Endothelial cell of umbilical vein (primary cell): ENCODE measurements around the gene NEURL1B. TPM values are rescaled to one million over a fixed set of nuclear protein-coding genes. Genes with fewer than 3 reads are reported as not detected.

Source experiments
- BruUV-seq: library from RNA; stranded (reverse); fragments of 400-500 nt; replicated peaks from 2 replicates; lab custom pipeline; 2021; lab: Mats Ljungman, UMichigan
- CTCF ChIA-PET: fragments of 300-600, 350-600 bp; sonication (Branson Sonifier 250); formaldehyde crosslinking; loops from one replicate; lab custom pipeline; 2021; ENCODE audit warnings: antibody characterized with exemption, inconsistent platforms; lab: Charles Lee
- POLR2A ChIA-PET: fragments of 300-600, 350-600 bp; sonication (Branson Sonifier 250); formaldehyde crosslinking; loops from one replicate; lab custom pipeline; 2021; ENCODE audit warnings: antibody characterized with exemption, inconsistent platforms; lab: Charles Lee
- DNase-seq: peaks from one replicate; pipeline ENCODE4 v3.0.0-alpha.2; 2011; ENCODE audit warnings: low read depth, low spot score
- FAIRE-seq: peaks from 2 replicates; lab custom pipeline; 2011; peaks lifted over from hg19 to GRCh38; lab: Jason Lieb, UNC
- H2AFZ ChIP-seq: 2 replicates; pipeline ENCODE4 v1.6.0; 2012; ENCODE audit warnings: low read depth, low read length, control low read depth, inconsistent platforms
- H3K27ac ChIP-seq: 2 replicates; pipeline ENCODE4 v1.5.1; 2011; ENCODE audit warnings: low read depth, mild to moderate bottlenecking, control low read depth, low read length, moderate library complexity; ENCODE audit not compliant: insufficient read depth
- H3K27me3 ChIP-seq, 2 experiments: 2 replicates each; pipeline versions ENCODE4 v1.6.0 to v1.6.1; 2011; ENCODE audit warnings: low read length in 2 of 2, mixed read lengths in 1 of 2; ENCODE audit not compliant: control insufficient read depth in 2 of 2, insufficient read depth in 2 of 2
- H3K36me3 ChIP-seq, 2 experiments: 2 replicates in 1 of 2; 3 replicates in 1 of 2; pipeline ENCODE4 v1.5.1; 2011; ENCODE audit warnings: low read length in 2 of 2, mild to moderate bottlenecking in 1 of 2, moderate library complexity in 1 of 2; ENCODE audit not compliant: control insufficient read depth in 2 of 2, insufficient read depth in 2 of 2; ENCODE audit errors: extremely low read depth in 1 of 2
- H3K4me1 ChIP-seq: 3 replicates; pipeline ENCODE4 v1.5.1; 2011; ENCODE audit warnings: mild to moderate bottlenecking, low read length; ENCODE audit not compliant: control insufficient read depth, insufficient read depth; ENCODE audit errors: extremely low read depth
- H3K4me2 ChIP-seq: 2 replicates; pipeline ENCODE4 v1.6.1; 2011; ENCODE audit warnings: low read length, control low read depth, mixed read lengths; ENCODE audit not compliant: insufficient read depth
- H3K4me3 ChIP-seq, 3 experiments: fragments of 200-600 bp in 1 of 3; sonication (generic), shearing (Covaris generic) in 1 of 3; replicated peaks in 1 of 3; 2 replicates each; pipeline ENCODE4 v1.5.1; 2011 to 2016; ENCODE audit warnings: control low read depth in 3 of 3, low read length in 3 of 3, mild to moderate bottlenecking in 2 of 3, inconsistent platforms in 1 of 3, low read depth in 1 of 3, moderate library complexity in 1 of 3; ENCODE audit not compliant: insufficient read depth in 1 of 3
- H3K79me2 ChIP-seq: 2 replicates; pipeline ENCODE4 v1.6.0; 2012; ENCODE audit warnings: low read length, inconsistent platforms; ENCODE audit not compliant: control insufficient read depth, insufficient read depth
- H3K9ac ChIP-seq: replicated peaks from 2 replicates; pipeline ENCODE3; 2011; ENCODE audit warnings: low read length, control low read depth; ENCODE audit not compliant: insufficient read depth; ENCODE audit errors: extremely low read depth
- H3K9me1 ChIP-seq: replicated peaks from 3 replicates; pipeline ENCODE4 v1.6.0; 2011; ENCODE audit warnings: mild to moderate bottlenecking, low read length; ENCODE audit not compliant: control insufficient read depth, insufficient read depth; ENCODE audit errors: extremely low read depth
- H3K9me3 ChIP-seq: replicated peaks from 2 replicates; pipeline ENCODE4 v1.5.1; 2012; ENCODE audit warnings: low read length, inconsistent platforms; ENCODE audit not compliant: control insufficient read depth, insufficient read depth
- H4K20me1 ChIP-seq: replicated peaks from 2 replicates; pipeline ENCODE3; 2011; ENCODE audit warnings: mild to moderate bottlenecking, low read length; ENCODE audit not compliant: control insufficient read depth, insufficient read depth; ENCODE audit errors: extremely low read depth
- CTCF ChIP-seq, 2 donors: IDR thresholded peaks; 1 replicate in 1 of 2; 2 replicates in 1 of 2; pipeline ENCODE4 v1.5.1; 2011; ENCODE audit warnings: low read length in 2 of 2, mild to moderate bottlenecking in 2 of 2, moderate library complexity in 2 of 2, control low read depth in 1 of 2, inconsistent platforms in 1 of 2, low read depth in 1 of 2; ENCODE audit not compliant: insufficient read depth in 1 of 2; ENCODE audit errors: extremely low read depth in 1 of 2
- EZH2 ChIP-seq: IDR thresholded peaks from 2 replicates; pipeline ENCODE4 v1.6.1; 2012; ENCODE audit warnings: borderline replicate concordance, low read depth, mild to moderate bottlenecking, moderate library complexity, low read length, inconsistent platforms; ENCODE audit not compliant: severe bottlenecking
- FOS ChIP-seq: IDR thresholded peaks from 2 replicates; pipeline ENCODE4 v1.6.1; 2011; ENCODE audit warnings: mild to moderate bottlenecking, low read length, moderate library complexity, borderline replicate concordance; ENCODE audit not compliant: insufficient read depth
- GATA2 ChIP-seq: IDR thresholded peaks from 2 replicates; pipeline ENCODE4 v1.7.0; 2011; ENCODE audit warnings: low read depth, mild to moderate bottlenecking, moderate library complexity, mixed read lengths, low read length; ENCODE audit not compliant: insufficient read length, insufficient read depth
- JUN ChIP-seq: IDR thresholded peaks from 2 replicates; pipeline ENCODE4 v1.6.1; 2011; ENCODE audit warnings: borderline replicate concordance, low read depth; ENCODE audit not compliant: insufficient read length, insufficient read depth
- MAX ChIP-seq: IDR thresholded peaks from 2 replicates; pipeline ENCODE4 v1.6.1; 2011; ENCODE audit not compliant: insufficient read depth, insufficient read length
- MYC ChIP-seq: IDR thresholded peaks from one replicate; pipeline ENCODE4 v1.6.1; 2011; ENCODE audit warnings: mild to moderate bottlenecking, low read depth, low read length
- POLR2A ChIP-seq: IDR thresholded peaks from 2 replicates; pipeline ENCODE4 v1.6.1; 2012; ENCODE audit warnings: low read depth, mild to moderate bottlenecking, control low read depth, low read length
- POLR2AphosphoS5 ChIP-seq: IDR thresholded peaks from 2 replicates; pipeline ENCODE4 v1.6.1; 2012; ENCODE audit warnings: low read depth, mild to moderate bottlenecking, control low read depth, low read length, moderate library complexity; ENCODE audit not compliant: insufficient read depth
- dilution Hi-C: fragments of 300-500 bp; cut with MboI; formaldehyde crosslinking; loops from one replicate; pipeline ENCODE4 v1.15.0; 2019; ENCODE audit warnings: low sequenced_read_pairs; ENCODE audit not compliant: extremely low pct_ligation_motif_present
- intact Hi-C: fragments of 100-400 bp; cut with micrococcal nuclease; formaldehyde crosslinking; loops from one replicate; pipeline ENCODE4 v1.10.0; 2022
- polyA plus RNA-seq, 4 experiments: library from polyadenylated mRNA; depleted of rRNA in 3 of 4; stranded (reverse) in 3 of 4; unstranded in 1 of 4; fragments of >200 nt; gene quantifications; 2 replicates each; pipeline versions ENCODE4 v1.2.1 to v1.2.3, GENCODE V29; 2011 to 2012; ENCODE audit warnings: missing spikeins in 1 of 4
- total RNA-seq: library from RNA; stranded (reverse); gene quantifications from 2 replicates; pipeline ENCODE4 v1.2.3, GENCODE V29; 2021

NEURL1B gene
- total and polyA plus RNA-seq, 2 donors (not counting 3 experiments of a cell fraction or from before 2014, with no cell fraction given): 0.44 to 1.6 TPM

DNA sequence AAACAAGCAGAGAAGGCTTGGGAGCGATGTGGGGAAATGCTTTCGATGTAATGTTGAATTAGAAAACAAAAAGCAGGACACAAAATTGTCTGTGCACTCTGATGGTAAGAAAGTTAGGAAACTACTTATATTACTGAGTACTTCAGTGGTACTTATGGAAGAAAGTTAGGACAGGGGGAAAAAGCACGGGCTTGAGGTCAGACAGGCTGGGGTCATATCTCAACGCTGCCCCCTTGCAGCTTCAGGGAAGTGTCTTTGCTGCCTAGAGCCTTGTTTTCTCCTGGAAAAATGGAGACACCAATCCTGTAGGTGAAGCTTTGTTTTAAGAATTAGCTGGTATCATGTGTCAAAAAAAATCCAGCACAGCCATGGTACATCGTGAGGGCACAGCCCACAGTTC lies 23.0 kb downstream of the NEURL1B start:
- H3K4me1 ChIP-seq: peaks cover 3% of the 10 kb centered on the region
- no peaks in the 10 kb centered on the region for H3K27me3 ChIP-seq
- H2AFZ ChIP-seq: no peak overlapping the region
- no peaks in the 10 kb centered on the region for H4K20me1 ChIP-seq
- intact Hi-C loops: no loop called here
- FAIRE-seq: no peak
- H3K4me2 ChIP-seq: no peak overlapping the region
- no peak for DNase-seq
- CTCF ChIA-PET: interaction anchor here (1.1 kb wide), 1 partner anchor 21 kb away, joined by 5 read pairs; no protein-coding TSS in a partner anchor
- no peaks in the 10 kb centered on the region for H3K9me3 ChIP-seq
- dilution Hi-C loops: no loop called here
- POLR2A ChIA-PET: no interaction called here
- no peaks in the 10 kb centered on the region for H3K9me1 ChIP-seq
- TF ChIP-seq GATA2 (no peak), MAX (no peak), CTCF (IDR thresholded peaks at IDR 0.05; ENCODE audit: extremely low read depth in 1 of 2, insufficient read depth in 1 of 2, low read depth in 1 of 2, low read length in 2 of 2) (no peak), FOS (no peak), MYC (no peak), JUN (no peak), POLR2A (no peak), POLR2AphosphoS5 (no peak), EZH2 (no peak)
- no peak overlapping the region for H3K4me3 ChIP-seq
- no peak overlapping the region for H3K27ac ChIP-seq
- H3K79me2 ChIP-seq: no peaks in the 10 kb centered on the region
- no peak overlapping the region for H3K9ac ChIP-seq
- BruUV-seq: no TSS peak
- no peaks in the 10 kb centered on the region for H3K36me3 ChIP-seq
